ENCODE measurements around the gene WWOX. TPM values are rescaled to one million over a fixed set of nuclear protein-coding genes. Genes with fewer than 3 reads are reported as not detected.

WWOX gene
- total RNA-seq, 1 experiment from 2014 or later, result 35.6 TPM

DNA sequence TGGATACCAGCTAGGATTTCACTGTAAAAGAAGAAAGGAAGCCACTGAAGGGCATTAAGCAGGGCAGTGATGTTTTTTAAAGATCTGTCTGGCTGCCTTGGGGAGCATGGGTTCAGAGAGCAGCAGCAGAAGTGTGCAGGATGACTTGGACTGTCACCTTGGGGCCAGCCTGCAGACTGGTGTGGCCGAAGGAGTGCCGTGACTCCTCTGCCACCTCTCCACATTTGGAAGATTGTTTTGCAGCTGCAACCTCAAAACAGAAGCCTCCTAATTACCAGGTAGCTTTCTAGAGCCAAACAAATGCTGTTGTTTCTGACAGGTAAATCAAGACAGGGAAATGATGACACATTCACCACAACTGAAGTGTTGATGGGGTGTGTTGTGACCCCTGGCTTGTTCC lies 681.4 kb downstream of the WWOX start:
- H3K4me2 ChIP-seq, result no peak overlapping the region
- intact Hi-C loops (cut with micrococcal nuclease; ENCODE audit: unreplicated experiment), result no loop called here
- CTCF ChIA-PET, result no interaction called here
- no peaks in the 10 kb centered on the region for H3K36me3 ChIP-seq (ENCODE audit: low read depth)
- no peaks in the 10 kb centered on the region for H3K9me2 ChIP-seq (ENCODE audit: insufficient read depth)
- no peaks in the 10 kb centered on the region for H3K79me2 ChIP-seq (ENCODE audit: low read depth)
- no peak overlapping the region for H2AFZ ChIP-seq
- POLR2A ChIA-PET (ENCODE audit: unreplicated experiment), result no interaction called here
- no peak overlapping the region for H3K4me3 ChIP-seq
- H3F3A ChIP-seq (ENCODE audit: insufficient read depth, low read depth), result no peaks in the 10 kb centered on the region
- DNase-seq, result no peak
- no peak overlapping the region for H3K27ac ChIP-seq
- no peaks in the 10 kb centered on the region for H3K9me3 ChIP-seq (ENCODE audit: insufficient read depth, low read depth)
- H3K4me1 ChIP-seq (replicated peaks; ENCODE audit: insufficient read depth), result no peaks in the 10 kb centered on the region
- BruUV-seq (replicated peaks), result no TSS peak
- TF ChIP-seq, protein P1, sequence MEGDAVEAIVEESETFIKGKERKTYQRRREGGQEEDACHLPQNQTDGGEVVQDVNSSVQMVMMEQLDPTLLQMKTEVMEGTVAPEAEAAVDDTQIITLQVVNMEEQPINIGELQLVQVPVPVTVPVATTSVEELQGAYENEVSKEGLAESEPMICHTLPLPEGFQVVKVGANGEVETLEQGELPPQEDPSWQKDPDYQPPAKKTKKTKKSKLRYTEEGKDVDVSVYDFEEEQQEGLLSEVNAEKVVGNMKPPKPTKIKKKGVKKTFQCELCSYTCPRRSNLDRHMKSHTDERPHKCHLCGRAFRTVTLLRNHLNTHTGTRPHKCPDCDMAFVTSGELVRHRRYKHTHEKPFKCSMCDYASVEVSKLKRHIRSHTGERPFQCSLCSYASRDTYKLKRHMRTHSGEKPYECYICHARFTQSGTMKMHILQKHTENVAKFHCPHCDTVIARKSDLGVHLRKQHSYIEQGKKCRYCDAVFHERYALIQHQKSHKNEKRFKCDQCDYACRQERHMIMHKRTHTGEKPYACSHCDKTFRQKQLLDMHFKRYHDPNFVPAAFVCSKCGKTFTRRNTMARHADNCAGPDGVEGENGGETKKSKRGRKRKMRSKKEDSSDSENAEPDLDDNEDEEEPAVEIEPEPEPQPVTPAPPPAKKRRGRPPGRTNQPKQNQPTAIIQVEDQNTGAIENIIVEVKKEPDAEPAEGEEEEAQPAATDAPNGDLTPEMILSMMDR (conservative IDR thresholded peaks at IDR 0.05), result no peak
- no peaks in the 10 kb centered on the region for H4K20me1 ChIP-seq (ENCODE audit: insufficient read depth)
- H3K27me3 ChIP-seq (ENCODE audit: insufficient read depth, low read depth), result no peaks in the 10 kb centered on the region

DNA sequence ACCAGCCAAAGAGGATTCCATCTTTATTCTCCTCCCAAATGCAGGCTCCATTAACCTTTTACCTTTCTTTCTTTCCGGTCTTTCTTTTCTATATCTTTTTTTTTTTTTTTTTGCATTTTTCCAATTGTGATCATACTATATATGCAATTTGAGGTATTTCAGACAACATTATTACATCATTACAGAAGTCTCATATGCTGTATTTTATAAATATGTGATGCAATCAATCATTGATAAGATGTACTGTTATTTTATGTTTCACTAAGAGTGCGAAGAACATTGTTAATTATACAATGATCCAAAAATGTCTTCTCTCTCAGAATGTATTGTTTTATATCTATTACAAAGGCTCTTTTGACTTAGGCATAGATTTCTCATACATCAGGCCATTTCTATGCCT lies 683.1 kb downstream of the WWOX start:
- DNase-seq, result no peak

DNA sequence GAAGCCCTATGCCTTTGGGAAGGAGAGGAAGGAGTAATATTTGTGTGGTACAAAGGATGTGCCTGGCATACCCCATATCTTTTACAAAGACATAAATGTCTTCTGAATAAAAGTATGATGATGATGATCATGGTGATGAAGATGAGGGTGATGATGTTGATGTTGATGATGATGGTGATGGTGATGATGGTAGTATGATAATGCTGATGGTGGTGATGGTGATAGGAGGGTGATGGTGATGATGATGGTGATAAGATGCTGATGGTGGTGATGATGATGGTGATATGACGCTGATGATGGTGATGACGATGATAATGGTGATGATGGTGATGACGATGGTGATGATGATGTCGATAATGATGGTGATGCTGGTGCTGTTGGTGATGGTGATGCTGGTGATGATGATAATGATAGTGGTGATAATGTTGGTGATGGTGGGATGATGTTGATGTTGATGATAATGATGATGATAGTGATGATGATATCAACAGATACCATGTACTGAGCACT lies 684.2 kb downstream of the WWOX start:
- H3K36me3 ChIP-seq (ENCODE audit: low read depth), result no peaks in the 10 kb centered on the region
- H2AFZ ChIP-seq, result no peak overlapping the region
- no peaks in the 10 kb centered on the region for H3K27me3 ChIP-seq (ENCODE audit: insufficient read depth, low read depth)
- BruUV-seq (replicated peaks), result no TSS peak
- CTCF ChIA-PET, result no interaction called here
- POLR2A ChIA-PET (ENCODE audit: unreplicated experiment), result interaction anchor here (0.6 kb wide), 1 partner anchor 17 kb away, joined by 10 read pairs; no protein-coding TSS in a partner anchor
- DNase-seq, result no peak
- H3K9me2 ChIP-seq (ENCODE audit: insufficient read depth), result no peaks in the 10 kb centered on the region
- H4K20me1 ChIP-seq (ENCODE audit: insufficient read depth), result no peaks in the 10 kb centered on the region
- no peaks in the 10 kb centered on the region for H3F3A ChIP-seq (ENCODE audit: insufficient read depth, low read depth)
- H3K9me3 ChIP-seq (ENCODE audit: insufficient read depth, low read depth), result no peaks in the 10 kb centered on the region
- no peak overlapping the region for H3K4me3 ChIP-seq
- TF ChIP-seq EZH2 (IDR thresholded peaks at IDR 0.05; ENCODE audit: low read depth), result no peak
- TF ChIP-seq, protein P1 (conservative IDR thresholded peaks at IDR 0.05), result no peak
- H3K4me1 ChIP-seq (replicated peaks; ENCODE audit: insufficient read depth), result no peaks in the 10 kb centered on the region
- no peak overlapping the region for H3K27ac ChIP-seq
- intact Hi-C loops (cut with micrococcal nuclease; ENCODE audit: unreplicated experiment), result no loop called here
- H3K79me2 ChIP-seq (ENCODE audit: low read depth), result no peaks in the 10 kb centered on the region
- no peak overlapping the region for H3K4me2 ChIP-seq

More for the DNA sequence above, 683.1 kb downstream of the WWOX start:
- ChIA-PET CTCF (no interaction called here), POLR2A (ENCODE audit: unreplicated experiment) (no interaction called here)
- Histone ChIP-seq H3F3A (ENCODE audit: insufficient read depth, low read depth) (no peaks in the 10 kb centered on the region), H3K9me2 (ENCODE audit: insufficient read depth) (no peaks in the 10 kb centered on the region), H3K4me2 (no peak overlapping the region), H4K20me1 (ENCODE audit: insufficient read depth) (no peaks in the 10 kb centered on the region), H3K4me3 (no peak overlapping the region), H3K36me3 (ENCODE audit: low read depth) (no peaks in the 10 kb centered on the region), H3K27ac (no peak overlapping the region), H3K27me3 (ENCODE audit: insufficient read depth, low read depth) (no peaks in the 10 kb centered on the region), H3K9me3 (ENCODE audit: insufficient read depth, low read depth) (no peaks in the 10 kb centered on the region), H2AFZ (no peak overlapping the region), H3K4me1 (replicated peaks; ENCODE audit: insufficient read depth) (no peaks in the 10 kb centered on the region), H3K79me2 (ENCODE audit: low read depth) (no peaks in the 10 kb centered on the region)
- TF ChIP-seq, protein P1 (conservative IDR thresholded peaks at IDR 0.05), result no peak
- TF ChIP-seq EZH2 (IDR thresholded peaks at IDR 0.05; ENCODE audit: low read depth), result no peak
- intact Hi-C loops (cut with micrococcal nuclease; ENCODE audit: unreplicated experiment), result no loop called here
- no TSS peak for BruUV-seq (replicated peaks)

Measured in PC-9 (cell line).